ENCODE results near the gene ANP32B.
"Not testable (repeated sequence)": the region's sequence is repeated elsewhere in the genome, so short reads cannot be mapped to it uniquely, and the experiment has no call there.

ANP32B gene

GRCh38 chr9:97982683-97983588 is at the start of gene ANP32B:
TSS of gene ANP32B (plus strand) at chr9:97983341. CDS start at chr9:97983556, 215 bp downstream.
- FAIRE-seq (no peak), DNase-seq (ENCODE audit: low spot score) (peak; percentile 88)

- DNase-seq (ENCODE audit: low spot score): no peak
- no peak for FAIRE-seq
Observed at GRCh38 chr9:97934321-97935115, 48.6 kb upstream of the ANP32B start.

- no peak for FAIRE-seq
- DNase-seq (ENCODE audit: low spot score): no peak
Observed at GRCh38 chr9:97935276-97935675, 47.9 kb upstream of the ANP32B start.

GRCh38 chr9:97936998-97937397 is 46.1 kb upstream of the ANP32B start:
- DNase-seq (ENCODE audit: low spot score) (no peak), FAIRE-seq (no peak)

- DNase-seq (ENCODE audit: low spot score) (no peak), FAIRE-seq (no peak)
Observed at GRCh38 chr9:97938081-97938644, 45.0 kb upstream of the ANP32B start, which contains the start of gene HEMGN. TSS of gene HEMGN (minus strand) at chr9:97938172. CDS start at chr9:97938136, 36 bp downstream.

GRCh38 chr9:97940233-97940632 is 42.9 kb upstream of the ANP32B start:
- FAIRE-seq: no peak
- DNase-seq (ENCODE audit: low spot score): no peak

GRCh38 chr9:97940741-97941140 is 42.4 kb upstream of the ANP32B start:
- FAIRE-seq: no peak

GRCh38 chr9:97941323-97941722 is 41.8 kb upstream of the ANP32B start:
- DNase-seq (ENCODE audit: low spot score) (no peak), FAIRE-seq (no peak)

More at GRCh38 chr9:97940741-97941140, 42.4 kb upstream of the ANP32B start:
- no peak for DNase-seq (ENCODE audit: low spot score)

- FAIRE-seq: no peak
Observed at GRCh38 chr9:97943308-97943855, 39.8 kb upstream of the ANP32B start.

GRCh38 chr9:97944612-97945011 is 38.5 kb upstream of the ANP32B start:
- DNase-seq (ENCODE audit: low spot score) (no peak), FAIRE-seq (no peak)

More at GRCh38 chr9:97943308-97943855, 39.8 kb upstream of the ANP32B start:
- DNase-seq (ENCODE audit: low spot score): no peak

GRCh38 chr9:97945470-97945869 is 37.7 kb upstream of the ANP32B start:
- not testable (repeated sequence) for DNase-seq (ENCODE audit: low spot score); FAIRE-seq

- DNase-seq (ENCODE audit: low spot score); FAIRE-seq: not testable (repeated sequence)
Observed at GRCh38 chr9:97947094-97947493, 36.0 kb upstream of the ANP32B start.

- not testable (repeated sequence) for DNase-seq (ENCODE audit: low spot score)
Observed at GRCh38 chr9:97950873-97951272, 32.3 kb upstream of the ANP32B start.

GRCh38 chr9:97954550-97954989 is 28.6 kb upstream of the ANP32B start:
- DNase-seq (ENCODE audit: low spot score) (peak; percentile 42), FAIRE-seq (no peak)

More at GRCh38 chr9:97950873-97951272, 32.3 kb upstream of the ANP32B start:
- not testable (repeated sequence) for FAIRE-seq

GRCh38 chr9:97956331-97956730 is 26.8 kb upstream of the ANP32B start:
- DNase-seq (ENCODE audit: low spot score): no peak
- no peak for FAIRE-seq

- FAIRE-seq (no peak), DNase-seq (ENCODE audit: low spot score) (no peak)
Observed at GRCh38 chr9:97958812-97959511, 24.2 kb upstream of the ANP32B start.

- DNase-seq (ENCODE audit: low spot score): no peak
Observed at GRCh38 chr9:97959585-97959984, 23.6 kb upstream of the ANP32B start.

GRCh38 chr9:97960678-97961328 is 22.3 kb upstream of the ANP32B start:
- not testable (repeated sequence) for FAIRE-seq; DNase-seq (ENCODE audit: low spot score)

More at GRCh38 chr9:97959585-97959984, 23.6 kb upstream of the ANP32B start:
- FAIRE-seq: no peak

- FAIRE-seq (no peak), DNase-seq (ENCODE audit: low spot score) (no peak)
Observed at GRCh38 chr9:97961361-97961760, 21.8 kb upstream of the ANP32B start.

GRCh38 chr9:97962136-97962535 is 21.0 kb upstream of the ANP32B start:
- no peak for FAIRE-seq
- no peak for DNase-seq (ENCODE audit: low spot score)

Measured in RCC 7860 (cell line).